Hepatic stellate cell (primary cell): ENCODE data around the gene RBM22.
A peak's percentile ranks its signal among the peaks of the same experiment; 100 is the strongest.

Source experiments
- DNase-seq: peaks from one replicate; pipeline ENCODE4 v3.0.0; 2011; ENCODE audit warnings: low spot score

RBM22 gene

DNA sequence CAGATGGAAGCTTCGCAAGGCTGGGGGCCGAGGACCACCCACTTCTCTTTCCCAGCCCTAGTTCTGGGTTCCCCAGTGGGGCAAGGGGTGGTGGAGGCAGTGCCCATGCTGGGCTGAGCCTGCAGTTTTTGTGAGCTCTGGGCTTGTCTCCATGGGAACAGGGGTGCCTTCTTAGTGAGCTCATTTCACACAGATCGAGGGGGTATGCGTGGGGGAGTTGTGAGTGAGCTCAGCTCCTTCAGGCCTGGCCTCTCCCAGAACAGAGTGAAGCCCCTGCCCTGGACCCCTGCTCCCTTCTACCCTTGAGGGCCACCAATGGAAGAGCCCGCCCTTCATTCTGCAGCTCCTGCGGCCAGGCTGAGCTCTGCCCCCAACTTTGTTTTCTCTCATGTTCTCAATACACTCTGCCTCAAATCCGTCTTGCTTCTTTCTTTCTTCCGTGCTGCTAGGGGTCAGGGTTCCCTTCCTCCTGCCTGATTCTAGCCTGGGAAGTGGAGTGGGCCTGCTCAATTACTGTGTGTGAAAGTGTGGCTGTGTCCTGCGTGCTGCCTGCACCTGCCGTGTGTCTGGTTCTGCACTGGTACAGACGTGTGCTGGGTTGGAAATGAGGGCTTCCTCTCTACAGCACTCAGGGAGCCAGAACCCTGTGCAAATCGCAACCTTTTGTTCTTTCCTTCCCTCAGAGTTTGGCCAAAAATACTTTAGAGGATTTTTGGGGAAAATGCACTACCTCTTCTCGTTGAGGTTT lies 48.8 kb downstream of the RBM22 start:
- no peak for DNase-seq

DNA sequence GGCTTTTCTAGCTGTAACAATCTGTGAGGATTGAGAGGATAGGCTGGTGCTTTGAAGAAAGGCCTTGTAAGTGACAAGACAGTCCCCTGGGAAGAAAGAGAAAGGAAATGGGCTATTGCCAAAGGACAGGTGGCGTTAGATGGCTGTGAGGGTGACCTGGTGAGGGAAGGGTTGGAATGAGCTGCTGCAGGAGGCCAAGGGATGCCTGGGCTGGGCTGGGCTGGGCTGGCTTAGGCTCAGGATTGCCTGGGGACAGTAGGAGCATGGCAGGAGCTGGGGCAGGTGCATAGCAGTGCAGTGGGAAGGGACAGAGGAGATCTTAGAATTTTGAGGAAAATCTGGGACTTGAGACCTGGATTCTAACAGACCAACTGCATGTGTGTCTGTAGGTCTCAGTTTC lies 49.5 kb downstream of the RBM22 start:
- DNase-seq, result no peak

DNA sequence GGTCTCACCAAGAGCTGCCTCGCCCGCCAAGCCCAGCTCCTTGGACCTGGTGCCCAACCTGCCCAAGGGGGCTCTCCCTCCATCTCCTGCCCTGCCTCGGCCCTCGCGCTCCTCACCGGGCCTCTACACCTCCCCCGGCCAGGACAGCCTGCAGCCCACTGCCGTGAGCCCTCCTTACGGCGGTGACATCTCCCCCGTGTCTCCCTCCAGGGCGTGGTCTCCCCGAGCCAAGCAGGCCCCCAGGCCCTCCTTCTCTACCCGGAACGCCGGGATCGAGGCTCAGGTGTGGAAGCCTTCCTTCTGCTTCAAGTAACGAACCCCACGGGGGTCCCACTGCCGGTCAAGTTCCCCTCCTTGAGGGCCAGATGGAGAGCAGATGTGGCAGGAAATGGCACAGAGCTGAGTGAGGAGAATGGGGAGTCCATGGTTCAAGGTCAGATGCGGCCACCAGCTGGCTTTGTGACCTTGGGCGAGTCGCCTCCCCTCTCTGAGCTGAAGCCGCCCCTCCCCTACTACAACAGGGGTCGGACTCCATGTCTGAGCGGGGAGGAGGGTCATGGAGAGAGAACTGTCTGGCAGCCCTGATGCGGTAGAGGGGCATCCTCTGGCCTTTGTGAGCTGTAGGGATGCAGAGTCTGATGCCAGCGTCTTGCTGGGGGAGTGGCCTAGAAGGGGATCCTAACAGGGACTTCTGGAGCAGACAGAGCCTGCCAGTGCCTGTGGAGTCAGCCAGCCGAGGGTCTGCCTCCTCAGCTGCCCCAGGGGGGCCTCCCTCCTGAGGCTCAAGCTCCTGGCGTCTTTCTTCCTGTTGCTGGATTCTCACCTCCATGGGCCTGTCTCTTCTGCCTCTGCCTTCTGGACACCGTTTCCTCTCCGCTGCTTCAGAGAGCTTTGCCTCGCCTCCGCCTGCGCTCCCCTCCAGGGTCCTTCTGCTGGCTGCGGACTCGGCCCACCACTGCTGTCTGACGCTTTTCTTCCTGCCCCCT lies 50.5 kb downstream of the RBM22 start:
- DNase-seq, result no peak

DNA sequence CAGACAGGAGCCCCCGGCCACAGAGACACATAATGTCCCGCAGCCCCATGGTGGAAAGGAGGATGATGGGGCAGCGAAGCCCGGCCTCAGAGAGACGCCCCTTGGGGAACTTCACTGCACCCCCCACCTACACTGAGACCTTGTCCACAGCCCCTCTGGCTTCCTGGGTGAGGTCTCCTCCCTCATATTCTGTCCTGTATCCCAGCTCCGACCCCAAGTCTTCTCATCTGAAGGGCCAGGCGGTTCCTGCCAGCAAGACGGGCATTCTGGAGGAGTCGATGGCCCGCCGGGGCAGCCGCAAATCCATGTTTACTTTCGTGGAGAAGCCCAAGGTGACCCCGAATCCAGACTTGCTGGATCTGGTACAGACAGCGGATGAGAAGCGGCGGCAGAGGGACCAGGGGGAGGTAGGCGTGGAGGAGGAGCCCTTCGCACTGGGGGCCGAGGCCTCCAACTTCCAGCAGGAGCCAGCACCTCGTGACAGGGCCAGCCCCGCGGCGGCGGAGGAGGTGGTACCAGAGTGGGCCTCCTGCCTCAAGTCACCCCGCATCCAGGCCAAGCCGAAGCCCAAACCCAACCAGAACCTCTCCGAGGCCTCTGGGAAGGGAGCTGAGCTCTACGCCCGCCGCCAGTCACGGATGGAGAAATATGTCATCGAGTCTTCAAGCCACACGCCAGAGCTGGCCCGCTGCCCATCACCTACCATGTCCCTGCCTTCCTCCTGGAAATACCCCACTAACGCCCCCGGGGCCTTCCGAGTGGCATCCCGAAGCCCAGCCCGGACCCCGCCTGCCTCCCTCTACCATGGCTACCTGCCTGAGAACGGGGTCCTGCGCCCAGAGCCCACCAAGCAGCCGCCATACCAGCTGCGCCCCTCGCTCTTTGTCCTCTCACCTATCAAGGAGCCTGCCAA lies 51.5 kb downstream of the RBM22 start:
- DNase-seq, result no peak

DNA sequence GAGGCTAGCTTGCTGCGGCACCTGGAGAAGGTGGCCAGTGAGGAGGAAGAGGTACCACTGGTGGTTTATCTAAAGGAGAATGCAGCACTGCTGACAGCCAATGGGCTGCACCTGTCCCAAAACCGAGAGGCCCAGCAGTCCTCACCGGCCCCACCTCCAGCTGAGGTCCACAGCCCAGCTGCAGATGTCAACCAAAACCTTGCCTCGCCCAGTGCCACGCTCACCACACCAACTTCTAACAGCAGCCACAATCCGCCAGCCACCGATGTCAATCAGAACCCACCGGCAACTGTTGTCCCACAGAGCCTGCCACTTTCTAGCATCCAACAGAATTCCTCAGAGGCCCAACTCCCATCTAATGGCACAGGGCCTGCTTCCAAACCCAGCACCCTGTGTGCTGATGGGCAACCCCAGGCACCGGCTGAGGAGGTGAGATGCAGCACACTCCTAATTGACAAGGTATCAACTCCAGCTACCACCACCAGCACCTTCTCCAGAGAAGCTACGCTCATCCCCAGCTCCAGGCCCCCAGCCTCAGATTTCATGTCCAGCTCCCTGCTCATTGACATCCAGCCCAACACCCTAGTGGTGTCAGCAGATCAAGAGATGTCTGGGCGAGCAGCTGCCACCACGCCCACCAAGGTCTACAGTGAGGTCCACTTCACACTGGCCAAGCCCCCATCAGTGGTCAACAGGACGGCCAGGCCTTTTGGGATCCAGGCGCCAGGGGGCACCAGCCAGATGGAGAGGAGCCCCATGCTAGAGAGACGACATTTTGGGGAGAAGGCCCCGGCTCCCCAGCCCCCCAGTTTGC lies 52.4 kb downstream of the RBM22 start:
- no peak for DNase-seq

DNA sequence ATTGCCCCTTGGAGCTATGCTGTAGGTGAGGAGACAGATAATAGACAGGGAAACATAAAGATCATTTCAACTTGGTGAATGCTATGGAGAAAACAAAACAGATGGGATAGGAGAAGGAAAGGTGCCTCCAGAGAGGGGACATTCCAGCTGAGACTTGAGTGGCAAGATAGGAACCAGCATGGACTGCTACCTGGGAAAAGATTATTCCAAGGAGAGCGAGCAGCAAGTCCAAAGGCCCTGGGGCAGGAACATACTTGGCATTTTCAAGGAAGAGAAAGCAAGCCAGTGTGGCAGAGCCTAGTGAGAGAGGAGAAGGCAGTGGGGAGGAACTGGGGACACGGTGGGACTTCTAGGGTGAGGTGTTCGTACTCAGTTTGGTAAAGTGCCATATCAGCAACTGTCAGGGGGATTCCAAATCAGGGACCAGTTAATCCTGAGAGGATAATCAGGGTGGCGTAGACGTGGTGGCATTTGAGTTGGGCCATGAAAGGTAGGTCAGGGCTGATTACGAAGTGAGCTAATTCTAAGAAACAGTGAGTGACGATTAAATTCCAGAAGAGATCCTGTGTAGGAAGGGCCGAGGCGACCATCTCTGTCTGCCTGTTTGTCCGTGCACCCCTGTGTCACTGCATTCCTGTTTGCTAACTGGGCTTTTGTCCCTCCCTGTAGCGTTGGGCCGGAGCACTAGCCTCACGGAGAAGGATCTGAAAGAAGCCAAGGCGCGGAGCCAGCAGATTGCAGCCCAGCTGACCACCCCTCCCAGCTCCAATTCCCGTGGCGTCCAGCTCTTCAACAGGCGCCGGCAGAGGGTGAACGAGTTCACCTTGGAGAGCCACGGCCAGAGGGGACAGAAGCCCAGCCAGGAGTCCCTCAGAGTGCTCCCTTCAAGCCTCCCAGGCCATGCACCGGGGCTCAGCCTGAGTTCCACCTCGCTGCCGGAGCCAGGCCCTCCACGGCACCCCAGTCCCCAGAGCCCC lies 53.3 kb downstream of the RBM22 start:
- DNase-seq, result no peak

DNA sequence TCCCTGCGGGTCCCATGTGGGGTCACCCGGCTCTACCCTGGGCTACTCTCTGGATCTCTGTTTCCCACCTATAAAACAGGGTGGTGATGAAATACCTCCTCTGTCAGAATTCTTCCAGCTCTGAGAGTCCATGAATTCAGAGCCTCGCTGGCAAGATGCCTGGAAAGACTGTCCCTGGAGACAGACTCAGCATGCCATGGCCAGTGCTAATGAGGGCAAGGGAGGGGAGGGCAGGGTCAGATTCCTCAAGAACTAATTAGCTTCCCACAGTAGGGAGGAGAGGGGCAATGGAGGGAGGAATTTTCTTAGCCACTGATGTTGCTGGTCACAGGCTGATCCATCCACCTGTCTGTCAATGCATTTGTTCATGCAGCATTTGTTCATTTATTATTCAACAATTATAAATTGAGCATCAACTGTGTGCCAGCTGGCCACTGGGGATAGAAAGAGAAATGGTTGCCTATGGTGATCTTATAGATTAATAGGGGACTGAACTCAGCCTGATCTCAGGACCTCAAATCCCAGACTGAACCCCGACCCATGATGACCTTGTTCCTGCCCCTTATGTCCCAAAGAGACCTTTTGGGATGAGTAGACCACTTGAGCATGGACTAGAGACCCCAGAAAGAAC lies 55.7 kb downstream of the RBM22 start:
- peak; percentile 84 for DNase-seq

DNA sequence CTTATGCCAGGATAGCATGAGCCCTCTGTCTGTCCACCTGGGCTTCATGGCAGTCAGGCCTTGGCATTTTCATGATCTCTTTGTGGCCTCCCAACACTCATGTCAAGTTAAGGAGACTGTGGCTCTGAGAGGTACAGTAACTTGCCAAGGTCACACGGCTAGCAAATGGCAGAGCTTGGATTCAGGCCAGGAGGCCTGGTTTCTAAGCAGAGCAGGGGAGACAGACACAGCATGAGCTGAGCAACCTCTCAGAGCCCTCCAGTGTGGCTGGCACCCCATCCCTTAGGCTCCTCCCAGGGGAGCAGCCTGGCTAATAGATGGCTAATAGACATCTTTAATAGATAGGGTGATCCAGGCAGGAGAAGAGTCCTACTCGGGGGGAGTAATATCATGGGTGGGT lies 56.3 kb downstream of the RBM22 start:
- DNase-seq, result no peak

DNA sequence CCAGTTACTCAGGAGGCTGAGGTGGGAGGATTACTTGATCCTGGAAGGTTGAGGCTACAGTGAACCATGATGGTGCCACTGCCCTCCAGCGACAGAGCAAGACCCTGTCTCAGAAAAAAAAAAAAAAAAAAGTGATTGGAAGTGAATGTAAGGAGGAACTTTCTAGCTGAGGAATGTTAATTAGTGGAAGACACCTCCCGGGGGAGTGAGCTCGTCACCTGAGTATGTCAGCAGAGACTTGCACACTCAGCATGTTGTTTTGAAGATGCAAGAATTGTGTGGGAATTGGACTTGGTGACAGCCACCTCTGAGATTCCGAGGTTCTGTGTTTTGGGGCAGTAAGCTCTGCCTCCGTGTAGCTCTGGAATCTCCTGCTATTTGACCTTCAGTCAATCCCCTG lies 56.8 kb downstream of the RBM22 start:
- no peak for DNase-seq

DNA sequence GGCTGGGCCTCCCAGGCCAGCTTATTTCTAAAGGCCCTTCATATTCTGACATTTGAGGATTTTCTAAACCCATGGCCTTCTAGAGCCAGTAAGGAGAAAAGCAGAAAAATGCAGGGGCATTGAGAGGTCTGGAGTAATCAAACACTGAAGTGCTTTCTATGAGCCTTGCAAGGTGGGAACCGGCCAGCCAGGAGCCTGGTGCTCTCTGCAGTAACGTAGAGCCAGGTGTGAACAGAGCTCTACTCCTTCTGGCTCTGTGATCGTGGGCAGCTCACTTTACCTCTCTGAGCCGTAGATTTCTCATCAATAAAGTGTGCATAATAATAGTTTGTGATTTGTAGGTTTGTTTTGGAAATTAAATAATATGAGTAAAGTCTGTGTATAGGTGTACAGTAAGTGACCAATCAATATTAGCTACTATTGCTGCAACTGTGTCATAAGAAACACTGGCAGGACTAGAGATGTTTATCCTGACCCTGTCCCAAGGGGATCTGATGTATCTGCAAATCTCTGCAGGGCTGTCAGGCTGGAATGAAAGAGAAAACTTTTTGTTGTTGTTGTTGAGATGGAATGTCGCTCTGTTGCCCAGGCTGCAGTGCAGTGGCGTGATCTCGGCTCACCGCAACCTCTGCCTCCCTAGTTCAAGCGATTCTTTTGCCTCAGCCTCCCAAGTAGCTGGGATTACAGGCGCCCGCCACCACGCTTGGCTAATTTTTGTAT lies 57.7 kb downstream of the RBM22 start:
- DNase-seq, result no peak

DNA sequence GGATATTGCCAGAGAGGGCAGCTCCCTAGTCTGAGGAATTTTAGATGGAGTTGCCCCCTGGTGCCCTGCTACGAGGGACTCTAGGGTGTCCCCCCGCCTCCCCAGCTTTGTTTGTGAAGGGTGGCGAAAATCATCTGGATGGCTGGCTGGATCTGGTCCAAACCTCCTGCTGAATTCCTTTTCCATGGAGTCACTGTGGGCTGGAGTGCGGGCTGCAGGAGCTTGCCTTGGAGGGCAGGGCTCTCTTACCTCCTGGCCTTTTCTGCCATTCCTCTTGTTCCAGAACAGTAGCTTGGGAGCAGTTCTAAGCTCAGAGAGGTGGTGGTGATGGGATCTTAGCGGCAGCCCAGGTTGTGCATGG lies 58.3 kb downstream of the RBM22 start:
- peak; percentile 92 for DNase-seq

DNA sequence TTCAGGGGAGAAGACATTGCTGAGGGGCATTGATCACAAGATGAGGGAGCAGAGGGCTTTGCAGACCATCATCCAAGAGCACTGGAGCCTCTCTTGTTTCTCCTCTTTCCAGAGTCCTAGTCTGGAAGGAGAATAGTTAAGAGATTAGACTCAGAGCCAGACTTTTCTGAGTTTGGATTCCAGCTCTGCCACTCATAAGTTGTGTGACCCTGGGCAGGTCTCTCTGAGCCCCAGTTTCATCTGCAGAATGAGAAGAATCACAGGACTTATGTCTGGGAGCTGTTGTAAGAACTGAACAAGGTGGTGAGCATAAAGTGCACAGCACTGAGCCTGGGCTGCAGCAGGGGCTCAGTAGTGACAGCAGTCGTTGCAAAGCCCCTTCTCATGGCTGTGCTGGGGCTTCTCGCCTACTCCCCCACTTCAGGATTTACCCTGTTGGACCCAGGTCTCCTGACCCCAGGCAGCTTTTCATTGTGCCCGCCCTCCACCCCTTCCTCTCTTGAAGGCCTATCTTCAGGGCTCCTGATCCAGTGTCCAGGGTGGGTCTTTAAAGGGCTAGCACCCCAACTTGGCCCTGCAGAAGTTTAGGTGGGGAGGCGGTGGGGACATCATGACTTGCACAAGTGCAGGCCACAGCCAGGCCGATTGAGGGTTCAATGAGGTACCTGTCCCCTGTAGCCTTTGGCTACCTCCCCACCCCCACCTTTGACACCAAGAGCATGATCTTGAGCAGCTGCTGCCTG lies 58.9 kb downstream of the RBM22 start:
- no peak for DNase-seq

DNA sequence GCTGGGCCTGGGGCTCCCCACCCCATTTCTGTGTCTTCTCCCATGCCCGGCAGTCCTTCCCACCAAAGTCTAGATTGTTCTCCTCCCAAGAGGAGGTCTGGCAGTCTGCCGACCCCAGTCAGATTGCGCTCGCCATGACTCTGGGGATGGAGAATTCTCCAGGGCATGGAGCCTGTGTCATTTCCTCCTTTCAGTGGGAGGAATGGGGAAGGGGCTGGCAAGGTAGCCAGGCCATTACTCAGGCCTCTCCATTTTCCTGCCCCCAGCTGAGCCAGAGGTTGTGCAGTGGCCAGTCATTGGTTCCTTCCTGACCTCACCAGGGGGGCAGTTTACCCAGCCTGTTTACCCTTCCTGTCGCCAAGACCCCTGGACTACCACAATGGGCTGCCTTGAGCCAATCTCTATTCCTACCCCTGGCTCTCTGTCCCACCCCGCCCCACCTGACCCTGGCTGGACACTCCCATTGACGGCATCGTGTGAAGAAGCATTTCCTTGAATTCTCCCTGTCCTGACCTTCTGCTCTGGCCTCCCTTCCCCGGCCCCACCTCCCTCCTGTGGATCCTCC lies 59.8 kb downstream of the RBM22 start:
- no peak for DNase-seq
